OCI-LY3 (cell line): ENCODE results near the gene DOCK7.

Experiments used
- CTCF ChIP-seq: fragments of 200-600, 300-600 bp; sonication (generic); IDR thresholded peaks from 2 replicates; pipeline ENCODE4 v1.5.1; 2014; ENCODE audit warnings: antibody characterized with exemption, low read length, low read depth
- EZH2phosphoT487 ChIP-seq: fragments of 200-600 bp; shearing (Covaris generic); IDR thresholded peaks from 2 replicates; pipeline ENCODE4 v1.6.1; 2018; ENCODE audit warnings: antibody characterized with exemption, mixed run types, low read depth

GRCh38 chr1:62621907-62622306 lies 66.3 kb downstream of the DOCK7 start:
- no peak for TF ChIP-seq EZH2phosphoT487
- no peak for TF ChIP-seq CTCF
